Activated T-helper 1 cell treated with anti-CD3 and anti-CD28 coated beads, Interleukin-12 subunit alpha, Interleukin-12 subunit beta, Interleukin-2, Interleukin-4 antibody, amounts not matched to agents 30 ng/mL and 10 ng/mL and 1 ng/mL, durations not matched to agents 14 hours and 24 hours and 36 hours (primary cell): ENCODE results near the gene CD300LF. TPM values are rescaled to one million over a fixed set of nuclear protein-coding genes. Genes with fewer than 3 reads are reported as not detected.

Experiments used
- DNase-seq: peaks from one replicate; pipeline ENCODE4 v3.0.0; 2021; ENCODE audit warnings: low spot score
- H3K27ac Mint-ChIP-seq: one replicate; pipeline ENCODE4 v1.8.0; 2021; ENCODE audit warnings: mild to moderate bottlenecking, mixed read lengths
- H3K27me3 Mint-ChIP-seq: one replicate; pipeline ENCODE4 v1.8.0; 2022; ENCODE audit warnings: mild to moderate bottlenecking, moderate library complexity, mixed read lengths; ENCODE audit not compliant: insufficient read depth
- H3K36me3 Mint-ChIP-seq: one replicate; pipeline ENCODE4 v1.8.0; 2021; ENCODE audit warnings: low read depth, mixed read lengths
- H3K4me1 Mint-ChIP-seq: one replicate; pipeline ENCODE4 v1.8.0; 2021; ENCODE audit warnings: low read depth, mixed read lengths
- H3K4me3 Mint-ChIP-seq: one replicate; pipeline ENCODE4 v1.8.0; 2021; ENCODE audit warnings: mild to moderate bottlenecking, moderate library complexity, mixed read lengths
- H3K9me3 Mint-ChIP-seq: one replicate; pipeline ENCODE4 v1.8.0; 2021; ENCODE audit warnings: mixed read lengths
- intact Hi-C: fragments of 100-400 bp; cut with micrococcal nuclease; formaldehyde crosslinking; loops from one replicate; pipeline ENCODE4 v1.15.1; 2024
- total RNA-seq: library from RNA; stranded (reverse); gene quantifications from 2 replicates; pipeline ENCODE4 v1.2.3, GENCODE V29; 2022

CD300LF gene
- total RNA-seq, 1 donor from 2014 or later, result not detected

DNA sequence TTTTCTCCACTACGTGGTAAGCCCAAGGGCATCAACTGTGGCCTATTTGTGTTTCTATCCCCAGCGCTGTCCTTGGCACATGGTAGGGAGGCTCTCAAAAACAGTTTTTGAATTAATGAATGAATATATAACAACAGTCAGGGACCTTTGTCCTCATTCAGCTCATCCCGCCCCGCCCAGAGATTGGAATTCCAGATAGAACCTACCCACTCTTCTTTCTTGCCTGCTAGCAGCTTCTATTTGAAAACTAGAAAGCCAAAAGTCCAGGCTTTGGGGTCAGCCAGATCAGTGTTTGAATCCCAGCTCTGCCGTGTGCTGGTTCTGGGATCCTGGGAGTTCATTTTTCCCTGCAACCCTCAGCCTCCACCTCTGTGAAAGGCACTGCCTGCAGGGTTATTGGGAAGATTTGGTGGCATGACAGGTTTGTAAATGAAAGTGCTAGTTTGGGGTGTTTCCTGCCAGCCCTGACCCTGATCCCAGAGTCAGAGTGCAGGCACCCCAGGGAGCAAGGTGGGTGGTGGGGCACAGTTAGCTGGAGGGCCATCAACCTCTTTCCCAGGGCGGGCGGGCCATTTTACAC, 40.2 kb upstream of the CD300LF start:
- Mint-ChIP-seq H3K36me3 (peaks cover 29% of the 10 kb centered on the region), H3K4me3 (peak overlapping the region; percentile 95), H3K27me3 (no peaks in the 10 kb centered on the region), H3K4me1 (peaks cover 67% of the 10 kb centered on the region), H3K27ac (peak overlapping the region; percentile 65), H3K9me3 (no peaks in the 10 kb centered on the region)
- no peak for DNase-seq
- intact Hi-C loops, result no loop called here

DNA sequence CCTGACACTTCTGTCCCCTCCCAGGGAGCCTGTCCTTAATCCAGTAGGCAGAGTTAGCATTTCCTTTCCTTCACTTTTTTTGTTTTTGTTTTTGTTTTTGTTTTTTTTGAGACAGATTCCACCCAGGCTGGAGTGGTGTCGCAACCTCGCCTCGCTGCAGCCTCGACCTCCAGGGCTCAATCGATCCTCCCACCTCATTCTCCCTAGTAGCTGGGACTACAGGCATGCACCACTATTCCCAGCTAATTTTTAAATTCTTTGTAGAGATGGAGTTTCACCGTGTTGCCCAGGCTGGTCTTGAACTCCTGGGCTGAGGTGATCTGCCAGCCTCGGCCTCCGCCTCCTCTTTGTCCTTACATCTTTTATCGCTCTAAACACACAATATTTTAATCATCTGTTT, 39.7 kb upstream of the CD300LF start:
- Mint-ChIP-seq H3K4me1 (peaks cover 66% of the 10 kb centered on the region), H3K27me3 (no peaks in the 10 kb centered on the region), H3K4me3 (peak overlapping the region; percentile 95), H3K27ac (peak overlapping the region; percentile 65), H3K9me3 (no peaks in the 10 kb centered on the region), H3K36me3 (peaks cover 29% of the 10 kb centered on the region)
- DNase-seq, result no peak
- intact Hi-C loops, result no loop called here

DNA sequence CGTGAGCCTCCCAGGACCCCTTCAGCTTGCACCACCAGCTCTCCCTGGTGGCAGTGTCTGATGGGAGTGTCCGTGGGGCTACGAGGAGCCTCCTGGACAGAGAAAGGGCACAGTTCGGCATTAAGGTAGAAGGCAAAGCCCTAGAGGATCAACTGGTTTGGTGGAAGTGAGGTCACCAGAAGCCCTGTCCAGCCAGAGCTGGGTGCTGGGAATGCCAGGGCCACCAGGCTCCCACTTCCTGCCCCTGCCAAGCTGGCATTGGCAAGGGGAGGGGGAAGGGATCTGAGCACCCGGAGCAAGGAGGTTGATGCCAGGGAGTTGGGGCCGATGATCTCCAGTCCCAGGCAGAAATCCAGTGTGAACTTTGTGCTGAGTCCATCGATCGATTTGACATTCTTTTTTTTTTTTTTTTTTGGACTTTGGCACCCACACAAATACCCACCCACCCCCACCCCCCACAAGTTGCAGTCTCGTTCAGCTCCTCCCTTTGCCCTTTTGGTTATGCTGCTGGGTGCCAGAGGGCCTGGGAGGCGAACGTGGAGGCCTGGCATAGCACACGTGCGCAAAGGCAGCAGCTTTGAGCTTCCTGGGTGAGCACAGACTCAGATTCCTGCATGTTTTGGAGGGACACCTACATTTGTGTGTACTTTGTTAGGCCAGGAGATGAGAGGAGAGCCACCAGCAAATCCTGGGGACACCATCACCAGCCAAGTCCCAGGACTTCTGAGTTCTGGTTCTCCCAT, 37.8 kb upstream of the CD300LF start:
- H3K27ac Mint-ChIP-seq, result peak overlapping the region; percentile 91
- H3K36me3 Mint-ChIP-seq, result peaks cover 29% of the 10 kb centered on the region
- H3K4me3 Mint-ChIP-seq, result peak overlapping the region; percentile 95
- H3K9me3 Mint-ChIP-seq, result no peaks in the 10 kb centered on the region
- H3K27me3 Mint-ChIP-seq, result no peaks in the 10 kb centered on the region
- no peak for DNase-seq
- H3K4me1 Mint-ChIP-seq, result peaks cover 68% of the 10 kb centered on the region
- intact Hi-C loops, result loop anchor here (1.0 kb wide), 2 partner anchors 9 to 30 kb away; no protein-coding TSS in a partner anchor

DNA sequence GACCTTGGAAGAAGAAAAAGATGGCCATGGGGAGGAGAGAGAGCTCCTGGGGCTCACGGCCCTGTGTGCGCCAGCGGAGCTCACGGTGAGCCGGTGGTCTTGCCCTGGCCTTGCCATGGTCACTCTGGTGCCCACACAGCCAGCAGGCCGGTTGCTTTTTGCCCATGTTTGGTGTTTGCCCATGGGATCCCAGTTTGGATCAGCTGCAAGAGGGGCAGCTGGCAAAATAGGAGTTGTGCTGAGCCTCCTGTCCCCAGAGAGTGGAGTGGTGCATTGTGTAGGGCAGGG, 37.3 kb upstream of the CD300LF start:
- intact Hi-C loops, result no loop called here
- H3K36me3 Mint-ChIP-seq, result peaks cover 29% of the 10 kb centered on the region
- peaks cover 63% of the 10 kb centered on the region for H3K4me1 Mint-ChIP-seq
- peak overlapping the region; percentile 91 for H3K27ac Mint-ChIP-seq
- H3K27me3 Mint-ChIP-seq, result no peaks in the 10 kb centered on the region
- peak overlapping the region; percentile 95 for H3K4me3 Mint-ChIP-seq
- no peaks in the 10 kb centered on the region for H3K9me3 Mint-ChIP-seq
- no peak for DNase-seq

DNA sequence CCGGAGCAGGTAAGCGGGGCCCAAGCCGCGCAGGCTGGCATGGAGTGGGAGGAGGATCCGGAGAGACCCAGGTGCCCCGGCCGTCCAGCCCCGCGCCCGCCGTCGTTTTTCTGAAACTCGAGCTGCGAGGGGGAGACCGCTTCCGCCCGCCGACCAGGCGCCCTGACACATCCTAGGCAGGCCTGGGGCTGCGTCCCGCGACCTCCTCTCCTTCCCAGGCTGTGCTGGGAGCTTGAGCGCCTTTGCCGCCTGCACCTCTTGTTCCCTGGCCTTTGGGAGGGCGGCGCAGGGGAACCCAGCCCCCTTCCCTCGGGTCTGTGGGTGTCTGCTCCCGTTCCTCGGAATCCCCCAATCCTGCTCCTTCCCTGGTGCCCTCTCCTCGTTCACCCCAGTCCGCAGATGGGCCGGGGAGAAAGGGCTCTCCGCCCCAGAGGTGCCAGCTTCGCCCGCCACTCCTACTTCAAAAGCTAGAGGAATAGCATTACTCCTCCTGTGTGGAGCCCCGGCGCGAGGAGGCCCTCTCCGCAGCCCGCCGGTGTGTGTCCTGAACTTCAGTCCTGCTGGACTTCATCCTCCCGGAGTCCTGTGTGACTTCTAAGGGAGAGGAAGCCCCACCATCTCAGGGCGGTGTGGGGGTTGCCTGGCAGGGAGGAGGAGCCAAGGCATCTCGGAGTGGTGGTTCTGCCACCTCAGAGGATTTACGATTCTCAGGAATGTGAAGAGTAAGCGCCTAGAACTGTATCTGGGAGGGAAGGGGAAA, 36.7 kb upstream of the CD300LF start:
- no peaks in the 10 kb centered on the region for H3K27me3 Mint-ChIP-seq
- DNase-seq, result peak; percentile 25
- peak overlapping the region; percentile 95 for H3K4me3 Mint-ChIP-seq
- H3K27ac Mint-ChIP-seq, result peak overlapping the region; percentile 91
- peaks cover 63% of the 10 kb centered on the region for H3K4me1 Mint-ChIP-seq
- peaks cover 29% of the 10 kb centered on the region for H3K36me3 Mint-ChIP-seq
- no peaks in the 10 kb centered on the region for H3K9me3 Mint-ChIP-seq
- intact Hi-C loops, result loop anchor here (10.0 kb wide), 1 partner anchor 285 kb away; no protein-coding TSS in a partner anchor

DNA sequence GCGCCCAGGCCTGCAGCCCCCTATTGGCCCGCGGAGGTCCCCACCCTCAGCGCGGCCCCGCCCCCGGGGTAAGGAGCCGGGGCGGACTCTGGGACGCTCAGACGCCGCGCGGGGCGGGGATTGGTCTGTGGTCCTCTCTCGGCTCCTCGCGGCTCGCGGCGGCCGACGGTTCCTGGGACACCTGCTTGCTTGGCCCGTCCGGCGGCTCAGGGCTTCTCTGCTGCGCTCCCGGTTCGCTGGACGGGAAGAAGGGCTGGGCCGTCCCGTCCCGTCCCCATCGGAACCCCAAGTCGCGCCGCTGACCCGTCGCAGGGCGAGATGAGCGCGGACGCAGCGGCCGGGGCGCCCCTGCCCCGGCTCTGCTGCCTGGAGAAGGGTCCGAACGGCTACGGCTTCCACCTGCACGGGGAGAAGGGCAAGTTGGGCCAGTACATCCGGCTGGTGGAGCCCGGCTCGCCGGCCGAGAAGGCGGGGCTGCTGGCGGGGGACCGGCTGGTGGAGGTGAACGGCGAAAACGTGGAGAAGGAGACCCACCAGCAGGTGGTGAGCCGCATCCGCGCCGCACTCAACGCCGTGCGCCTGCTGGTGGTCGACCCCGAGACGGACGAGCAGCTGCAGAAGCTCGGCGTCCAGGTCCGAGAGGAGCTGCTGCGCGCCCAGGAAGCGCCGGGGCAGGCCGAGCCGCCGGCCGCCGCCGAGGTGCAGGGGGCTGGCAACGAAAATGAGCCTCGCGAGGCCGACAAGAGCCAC, 36.0 kb upstream of the CD300LF start, which contains the start of gene NHERF1:
Gene NHERF1 (plus strand): TSS at position 100 of the 750 bp plus-strand sequence. CDS start 219 bp downstream, at position 319.
- Mint-ChIP-seq H3K4me3 (peak within 1 kb of the TSS; percentile 95), H3K27me3 (no peaks in the 10 kb centered on the region), H3K4me1 (peaks cover 71% of the 10 kb centered on the region), H3K36me3 (peaks cover 32% of the 10 kb centered on the region), H3K27ac (peak within 1 kb of the TSS; percentile 91), H3K9me3 (no peaks in the 10 kb centered on the region)
- intact Hi-C loops, result loop anchor here (1.0 to 10.0 kb wide), 4 partner anchors 28 to 286 kb away; partner anchors contain the start of gene NAT9
- DNase-seq, result peak; percentile 95

DNA sequence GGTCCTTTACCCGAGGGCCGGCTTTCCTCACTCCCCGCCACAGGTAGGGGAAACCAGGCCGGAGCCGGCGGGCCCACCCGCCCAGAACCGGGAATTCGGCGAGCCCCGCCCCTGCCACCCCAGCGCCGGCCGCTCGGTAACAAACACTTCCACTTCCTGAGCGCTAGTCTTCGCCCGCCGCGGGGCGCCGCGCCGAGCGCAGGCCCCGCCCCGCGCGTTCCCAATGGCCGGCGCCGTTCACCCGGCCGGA, 35.5 kb upstream of the CD300LF start:
- H3K27ac Mint-ChIP-seq, result no peak overlapping the region
- H3K36me3 Mint-ChIP-seq, result peaks cover 33% of the 10 kb centered on the region
- DNase-seq, result no peak
- H3K4me3 Mint-ChIP-seq, result peak overlapping the region; percentile 76
- intact Hi-C loops, result loop anchor here (1.0 to 10.0 kb wide), 4 partner anchors 28 to 287 kb away; partner anchors contain the start of gene NAT9
- no peaks in the 10 kb centered on the region for H3K27me3 Mint-ChIP-seq
- H3K9me3 Mint-ChIP-seq, result no peaks in the 10 kb centered on the region
- peaks cover 71% of the 10 kb centered on the region for H3K4me1 Mint-ChIP-seq

DNA sequence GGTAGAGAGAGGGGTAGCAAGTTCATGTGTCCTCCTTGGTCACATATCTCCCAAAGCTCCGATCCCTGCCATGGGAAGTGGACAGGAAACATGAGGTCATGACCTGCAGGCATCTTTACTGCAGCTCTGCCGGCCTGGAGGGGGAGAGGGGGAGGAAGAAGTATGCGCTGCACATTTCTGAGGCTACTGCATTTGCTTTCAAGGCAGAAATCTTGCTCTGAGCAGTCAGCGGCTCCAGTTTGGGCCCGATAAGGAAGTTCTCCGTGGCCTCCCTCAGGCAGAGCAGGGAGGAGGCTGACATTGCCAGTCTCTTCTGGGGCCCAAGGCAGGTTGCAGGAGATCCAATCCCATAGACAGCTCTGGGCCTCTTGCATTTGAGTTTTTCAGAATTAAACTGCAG, 34.2 kb upstream of the CD300LF start:
- Mint-ChIP-seq H3K27me3 (no peaks in the 10 kb centered on the region), H3K27ac (peak overlapping the region; percentile 67), H3K4me3 (peak overlapping the region; percentile 76), H3K36me3 (peaks cover 25% of the 10 kb centered on the region), H3K4me1 (peaks cover 71% of the 10 kb centered on the region), H3K9me3 (no peaks in the 10 kb centered on the region)
- intact Hi-C loops, result loop anchor here (10.0 kb wide), 1 partner anchor 288 kb away; no protein-coding TSS in a partner anchor
- DNase-seq, result no peak

DNA sequence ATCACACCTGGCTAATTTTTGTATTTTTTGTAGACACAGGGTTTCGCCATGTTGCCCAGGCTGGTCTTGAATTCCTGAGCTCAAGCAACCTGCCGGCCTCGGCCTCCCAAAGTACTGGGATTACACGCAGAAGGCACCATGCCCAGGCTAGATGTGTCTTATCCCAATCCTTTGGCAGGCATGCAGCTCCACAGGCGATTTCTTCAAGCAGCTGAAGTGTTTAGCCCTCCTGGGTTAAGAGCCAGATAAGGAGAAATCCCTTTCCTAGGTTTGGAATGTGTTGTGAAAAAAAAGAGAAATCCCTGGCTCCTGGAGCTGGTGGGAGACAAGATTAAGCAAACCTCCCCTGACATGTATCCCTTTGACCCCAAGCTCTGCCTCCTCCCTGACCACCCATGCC, 33.7 kb upstream of the CD300LF start:
- no peaks in the 10 kb centered on the region for H3K9me3 Mint-ChIP-seq
- intact Hi-C loops, result loop anchor here (10.0 kb wide), 1 partner anchor 288 kb away; no protein-coding TSS in a partner anchor

DNA sequence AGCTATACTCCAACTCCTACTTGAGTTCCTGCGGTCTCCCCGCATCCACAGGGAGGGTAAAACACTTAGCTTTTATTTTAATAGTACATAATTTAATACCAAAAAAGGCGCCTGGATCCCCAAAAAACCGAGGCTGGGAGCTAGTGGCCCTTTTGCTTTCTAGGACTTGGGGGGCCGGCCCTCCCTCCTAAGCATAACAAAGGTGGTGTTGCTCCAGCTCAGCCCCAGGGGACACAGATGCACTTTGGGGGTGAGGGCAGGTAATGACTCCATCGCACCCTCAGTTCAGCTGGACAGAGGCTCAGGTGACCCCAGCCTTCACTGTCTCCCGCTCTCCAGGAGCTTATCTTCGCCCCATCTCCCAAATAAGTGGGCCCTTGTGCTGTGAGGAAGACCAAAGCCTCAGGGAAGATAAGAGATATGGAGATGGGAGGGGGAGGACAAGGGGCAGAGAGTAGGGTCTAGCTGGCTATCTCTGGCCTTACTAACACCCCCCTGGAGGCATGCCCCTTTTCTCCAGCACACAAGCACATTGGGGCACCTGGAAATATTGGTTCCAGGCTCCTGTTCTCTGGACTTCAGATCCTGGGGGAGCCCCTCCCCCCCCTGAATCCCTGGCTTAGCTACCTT, 32.9 kb upstream of the CD300LF start:
- Mint-ChIP-seq H3K4me3 (no peak overlapping the region), H3K36me3 (peaks cover 14% of the 10 kb centered on the region)

More for the DNA sequence above, 33.7 kb upstream of the CD300LF start:
- Mint-ChIP-seq H3K27me3 (no peaks in the 10 kb centered on the region), H3K27ac (peak overlapping the region; percentile 67), H3K4me3 (peak overlapping the region; percentile 76), H3K4me1 (peaks cover 71% of the 10 kb centered on the region), H3K36me3 (peaks cover 20% of the 10 kb centered on the region)
- DNase-seq, result no peak

DNA sequence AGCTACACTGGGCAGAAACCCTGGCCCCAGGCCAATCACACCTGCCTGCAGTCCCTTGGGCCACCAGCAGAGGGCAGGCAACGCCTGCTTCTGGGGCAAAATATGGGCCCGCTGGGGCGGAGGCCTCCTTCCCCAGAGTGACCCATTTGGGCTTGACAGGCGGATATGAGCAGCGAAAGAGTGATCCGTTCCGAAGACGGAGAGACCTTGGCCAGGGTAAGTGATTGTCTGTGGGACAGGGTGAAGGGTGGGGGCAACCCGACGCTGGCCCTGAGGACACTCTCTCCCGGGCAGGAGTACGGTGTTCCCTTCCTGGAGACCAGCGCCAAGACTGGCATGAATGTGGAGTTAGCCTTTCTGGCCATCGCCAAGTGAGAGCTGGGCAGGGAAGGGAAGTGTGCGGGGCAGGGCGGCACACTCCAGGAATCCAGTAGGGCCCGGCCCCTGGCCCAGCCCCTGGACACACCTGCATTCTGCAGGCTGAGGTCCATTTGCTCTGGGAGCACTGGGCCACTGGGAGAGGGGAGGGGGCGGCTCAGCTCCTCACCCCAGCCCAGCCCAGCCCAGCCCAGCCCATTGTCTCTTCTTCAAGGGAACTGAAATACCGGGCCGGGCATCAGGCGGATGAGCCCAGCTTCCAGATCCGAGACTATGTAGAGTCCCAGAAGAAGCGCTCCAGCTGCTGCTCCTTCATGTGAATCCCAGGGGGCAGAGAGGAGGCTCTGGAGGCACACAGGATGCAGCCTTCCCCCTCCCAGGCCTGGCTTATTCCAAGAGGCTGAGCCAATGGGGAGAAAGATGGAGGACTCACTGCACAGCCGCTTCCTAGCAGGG, 32.2 kb upstream of the CD300LF start:
- Mint-ChIP-seq H3K9me3 (no peaks in the 10 kb centered on the region), H3K36me3 (peaks cover 10% of the 10 kb centered on the region), H3K27me3 (no peaks in the 10 kb centered on the region), H3K27ac (peak overlapping the region; percentile 65), H3K4me3 (peak overlapping the region; percentile 39), H3K4me1 (peaks cover 71% of the 10 kb centered on the region)
- DNase-seq, result peak; percentile 78
- intact Hi-C loops, result loop anchor here (1.0 to 10.0 kb wide), 6 partner anchors 25 to 290 kb away; no protein-coding TSS in a partner anchor

More for the DNA sequence above, 32.9 kb upstream of the CD300LF start:
- H3K9me3 Mint-ChIP-seq, result no peaks in the 10 kb centered on the region
- intact Hi-C loops, result loop anchor here (2.0 to 10.0 kb wide), 3 partner anchors 107 to 289 kb away; no protein-coding TSS in a partner anchor
- peaks cover 71% of the 10 kb centered on the region for H3K4me1 Mint-ChIP-seq
- H3K27ac Mint-ChIP-seq, result no peak overlapping the region
- no peaks in the 10 kb centered on the region for H3K27me3 Mint-ChIP-seq
- no peak for DNase-seq
